ENCODE data around the gene VASN.
A peak's percentile ranks its signal among the peaks of the same experiment; 100 is the strongest.

Gene VASN

DNA sequence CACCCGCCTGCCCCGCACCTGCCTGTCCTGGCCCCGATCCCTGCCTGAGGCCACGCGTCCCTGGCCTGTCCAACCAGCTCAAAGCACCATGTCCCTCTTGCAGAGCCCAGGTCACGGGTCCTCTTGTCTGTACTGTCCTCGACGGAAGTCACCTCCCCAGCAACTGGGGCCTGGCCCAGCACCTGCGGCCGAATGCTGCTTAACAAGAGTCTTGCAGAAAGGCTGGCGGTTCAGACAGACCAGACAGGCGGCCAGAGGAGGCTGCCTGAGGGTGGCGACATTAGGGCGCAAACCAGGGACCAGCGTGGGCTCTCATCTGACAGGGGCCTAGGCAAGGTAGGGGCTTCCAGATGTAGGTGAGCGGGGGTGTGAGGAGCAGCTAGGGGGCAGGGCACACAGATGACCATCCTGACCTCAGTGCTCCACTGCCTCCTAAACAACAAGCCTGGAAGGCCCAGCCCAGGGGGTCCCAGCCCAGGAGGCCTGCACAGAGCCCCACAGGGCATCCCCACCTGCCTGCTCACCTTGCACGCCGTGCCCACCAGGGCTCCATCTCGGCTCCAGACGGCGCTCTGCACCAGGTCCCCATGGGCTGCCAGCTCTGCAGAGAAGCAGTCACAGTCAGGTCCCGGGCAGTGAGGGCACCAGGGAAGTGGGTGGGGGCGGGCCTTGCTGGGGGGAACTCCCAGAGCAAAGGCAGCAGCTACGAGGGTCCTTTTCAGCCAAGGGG is 33.5 kb downstream of the VASN start:
- DNase-seq: no peak

- DNase-seq: no peak
Observed at GRCh38 chr16:4407543-4408322, 36.1 kb downstream of the VASN start.

DNA sequence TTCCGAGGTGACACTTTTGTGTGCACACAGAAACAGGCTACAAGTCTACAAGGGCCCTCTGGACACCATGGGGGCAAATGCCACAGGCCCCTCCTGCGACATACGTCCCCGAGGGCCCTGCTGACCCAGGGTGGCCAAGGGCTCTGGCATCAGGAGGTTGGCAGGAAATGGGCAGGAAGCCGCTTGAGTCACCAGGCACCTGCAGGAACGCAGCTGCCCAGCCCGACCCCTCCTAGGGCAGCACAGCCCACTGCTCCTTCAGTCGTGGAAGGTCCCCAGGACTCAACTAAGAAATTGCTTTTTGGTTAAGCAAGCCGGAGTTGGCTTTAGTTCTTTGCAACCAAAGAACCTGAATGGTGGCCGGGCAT is 36.7 kb downstream of the VASN start:
- DNase-seq: no peak

GRCh38 chr16:4409081-4409932 is 37.7 kb downstream of the VASN start:
- no peak for DNase-seq

DNA sequence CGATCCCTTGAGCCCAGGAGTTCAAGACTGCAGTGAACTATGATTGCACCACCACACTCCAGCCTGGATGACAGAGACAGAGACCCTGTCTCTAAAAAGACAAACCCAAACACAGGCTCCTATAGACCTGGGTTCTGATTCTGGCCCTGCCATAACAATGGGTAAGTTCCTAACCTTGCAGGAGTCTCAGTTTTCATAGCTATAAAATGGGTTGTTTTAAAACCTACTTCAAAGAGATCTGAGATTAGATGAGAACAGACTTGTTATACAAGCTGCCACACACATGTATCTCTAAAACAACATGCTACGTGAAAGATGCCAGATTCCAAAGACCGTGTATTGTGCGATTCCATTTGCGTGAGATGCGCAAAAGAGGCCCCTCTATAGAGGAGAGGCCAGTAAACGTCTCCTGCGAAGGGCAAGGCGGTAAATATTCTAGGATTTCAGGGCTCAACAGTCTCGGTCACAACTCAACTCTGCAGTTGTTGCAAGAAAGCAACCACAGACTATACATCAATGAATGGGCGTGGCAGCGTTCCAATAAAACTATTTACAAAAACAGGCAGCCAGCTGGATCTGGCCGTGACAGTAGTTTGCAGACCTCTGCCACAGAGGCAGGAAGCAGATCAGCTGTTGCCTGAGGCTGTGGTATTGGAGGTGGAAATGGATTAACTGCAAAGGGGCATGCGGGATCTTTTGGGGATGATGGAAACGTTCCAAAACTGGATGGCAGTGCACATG is 38.9 kb downstream of the VASN start:
- DNase-seq: no peak

GRCh38 chr16:4411684-4412083 is 40.0 kb downstream of the VASN start:
- no peak for DNase-seq

GRCh38 chr16:4412159-4412558 is 40.5 kb downstream of the VASN start:
- no peak for DNase-seq

DNA sequence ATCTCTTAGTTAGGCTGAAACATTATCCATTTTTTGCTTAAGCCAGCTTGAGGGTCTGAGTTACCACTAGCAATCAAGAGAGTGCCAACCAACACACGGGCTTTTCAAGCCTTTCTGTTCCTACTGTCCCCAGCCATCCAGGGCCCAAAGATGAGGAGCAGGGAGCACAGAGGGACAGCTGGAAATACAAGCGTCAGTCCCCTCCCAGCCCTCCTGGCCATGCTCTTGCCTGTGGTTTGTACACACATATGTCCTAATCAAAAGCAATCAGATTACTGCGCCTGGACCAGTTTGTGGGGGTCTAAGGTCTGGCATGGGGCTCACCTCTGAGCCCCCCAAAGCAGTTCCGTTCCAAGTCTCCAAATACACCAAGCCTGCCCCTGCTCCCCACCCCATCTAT is 41.2 kb downstream of the VASN start:
- DNase-seq: no peak

- peak; percentile 84 for DNase-seq
Observed at GRCh38 chr16:4414187-4414917, 42.7 kb downstream of the VASN start.

DNA sequence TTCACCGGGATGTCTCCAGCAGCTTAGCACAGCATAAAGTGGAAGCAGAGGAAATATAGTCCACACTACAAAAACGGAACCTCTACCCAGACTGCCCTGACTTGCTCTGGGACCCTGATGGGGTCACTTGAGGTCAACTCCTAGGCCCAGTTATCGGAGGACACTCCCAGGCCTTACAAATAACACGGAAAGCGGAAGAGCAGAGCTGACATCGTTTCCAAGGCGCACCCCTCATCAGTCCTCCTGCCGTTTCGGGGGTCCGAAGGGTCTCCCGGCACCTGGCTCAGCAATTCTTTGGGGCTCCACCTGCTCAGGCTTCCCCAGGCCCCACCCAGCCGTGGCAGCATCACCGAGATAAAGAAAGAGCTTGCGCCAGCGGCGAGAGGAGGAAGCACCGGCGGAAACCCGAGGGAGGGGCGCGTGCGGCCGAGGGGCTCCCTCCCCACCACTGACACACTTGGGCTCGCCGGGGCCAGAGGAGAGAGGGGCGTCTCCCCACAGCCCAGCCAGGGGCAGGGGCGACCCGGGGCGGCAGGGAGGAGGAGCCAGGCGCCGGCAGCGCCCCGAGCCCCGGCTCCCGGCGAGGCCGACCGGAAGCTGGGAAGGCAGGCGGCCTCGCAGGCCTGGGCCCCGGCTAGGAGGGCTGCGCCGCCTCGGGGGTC is 44.0 kb downstream of the VASN start:
- peak; percentile 83 for DNase-seq

DNA sequence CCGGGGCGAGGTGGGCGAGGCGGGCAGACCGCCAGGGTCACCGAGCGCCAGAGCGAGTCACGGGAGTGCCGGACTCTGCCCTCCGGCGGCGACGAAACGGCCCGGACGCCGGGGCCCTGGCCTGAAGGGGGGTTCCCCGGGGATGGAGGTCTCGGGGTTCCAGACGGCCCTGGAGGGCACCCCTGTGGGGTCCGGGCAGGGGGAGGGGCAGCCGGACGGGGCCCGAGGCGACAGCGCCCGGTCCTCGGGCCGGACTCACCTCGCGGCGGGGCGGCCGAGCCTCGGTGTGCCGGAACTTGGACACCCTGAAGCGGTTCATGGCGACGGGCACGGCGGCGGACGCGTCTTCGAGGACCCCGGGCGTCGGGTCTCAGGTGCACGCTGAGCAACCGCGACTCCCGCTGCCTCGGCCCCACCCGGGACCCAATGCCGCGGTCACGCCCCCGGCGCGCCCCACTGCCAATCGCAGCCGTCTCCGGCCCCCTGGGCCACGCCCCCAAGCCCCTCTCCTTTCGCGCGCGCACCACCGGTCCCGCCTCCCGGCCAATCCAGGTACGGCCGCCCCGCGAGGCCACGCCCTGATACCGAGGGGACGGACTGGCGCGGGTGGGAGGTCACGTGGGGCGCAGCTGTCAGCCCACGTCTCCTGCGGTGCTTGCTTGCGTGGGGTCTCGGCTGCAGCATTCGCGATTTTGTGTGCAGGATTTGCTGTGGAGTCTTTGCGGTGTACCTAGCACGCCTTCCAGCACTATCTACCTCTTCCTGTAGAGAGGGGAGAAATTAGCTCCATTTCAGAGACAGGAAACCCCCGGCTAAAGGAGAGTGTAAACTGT is 44.8 kb downstream of the VASN start, which contains the start of gene CORO7:
CORO7 (minus strand) TSS at position 397 of the 833 bp plus-strand sequence; CDS start at position 319, 78 bp downstream.
- peak; percentile 99 for DNase-seq

DNA sequence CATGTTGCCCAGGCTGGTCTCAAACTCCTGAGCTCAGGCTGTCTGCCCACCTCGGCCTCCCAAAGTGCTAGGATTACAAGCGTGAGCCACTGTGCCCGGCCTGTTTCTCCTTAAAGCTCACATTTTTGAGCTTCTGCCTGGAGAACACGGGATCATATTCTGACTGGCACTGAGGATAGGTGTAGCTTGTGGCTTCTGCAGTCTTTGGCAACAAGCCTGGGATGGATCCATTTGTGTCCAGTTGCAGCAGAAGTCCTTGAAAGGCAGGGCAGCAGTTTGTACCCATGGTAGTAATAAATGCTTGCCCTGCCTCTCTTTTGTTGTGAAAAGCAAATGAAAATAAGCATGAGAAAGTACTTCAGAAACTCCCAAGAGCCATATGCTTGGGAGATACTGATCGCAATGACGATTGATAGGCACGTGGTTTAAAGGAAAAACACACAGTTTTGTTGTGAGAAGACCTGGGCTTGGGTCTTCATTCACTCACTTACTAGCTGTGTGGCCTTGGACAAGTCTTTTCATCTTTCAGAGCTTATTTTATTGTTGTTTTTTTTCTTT is 47.8 kb downstream of the VASN start:
- no peak for DNase-seq

DNA sequence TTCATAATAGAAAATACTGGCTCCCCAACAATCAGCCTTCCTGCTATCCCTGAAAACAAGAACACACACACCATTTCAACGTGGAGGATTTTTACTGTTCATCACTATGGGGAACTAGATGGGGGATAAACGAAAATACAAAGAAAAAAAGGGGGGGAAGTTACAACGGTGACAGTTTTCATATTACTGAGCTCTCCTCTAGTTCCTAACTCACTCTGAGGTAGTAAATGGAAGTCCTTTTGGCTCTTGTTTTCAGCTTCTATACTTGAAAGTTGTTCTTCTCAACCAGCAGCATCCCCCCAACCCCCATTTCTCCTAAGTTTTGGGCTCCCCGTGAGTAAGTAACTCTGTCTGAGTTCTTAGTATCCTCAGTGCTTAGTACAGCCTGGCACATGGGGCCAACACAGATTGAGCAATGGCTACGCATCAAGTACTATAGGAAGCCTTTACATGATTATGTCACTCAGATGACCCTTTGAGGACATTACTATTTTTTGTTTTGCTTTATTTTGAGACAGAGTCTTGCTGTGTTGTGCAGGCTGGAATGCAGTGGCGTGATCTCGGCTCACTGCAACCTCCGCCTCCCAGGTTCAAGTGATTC is 49.0 kb downstream of the VASN start:
- no peak for DNase-seq

- DNase-seq: peak; percentile 98
Observed at GRCh38 chr16:4425378-4426020, 53.9 kb downstream of the VASN start, which contains the start of gene DNAJA3. Gene DNAJA3, plus strand, starts transcription at chr16:4425868. Its CDS starts 14 bp downstream, at chr16:4425882.

GRCh38 chr16:4426021-4426684 is 54.5 kb downstream of the VASN start:
- no peak for DNase-seq

GRCh38 chr16:4426722-4427372 is 55.2 kb downstream of the VASN start:
- no peak for DNase-seq

- no peak for DNase-seq
Observed at GRCh38 chr16:4428500-4428899, 56.9 kb downstream of the VASN start.

GRCh38 chr16:4431023-4431422 is 59.4 kb downstream of the VASN start:
- no peak for DNase-seq

Data from activated CD8-positive, alpha-beta memory T cell treated with anti-CD3 and anti-CD28 coated beads for 24 hours (primary cell).